ENCODE data around the gene FRY.

DNA sequence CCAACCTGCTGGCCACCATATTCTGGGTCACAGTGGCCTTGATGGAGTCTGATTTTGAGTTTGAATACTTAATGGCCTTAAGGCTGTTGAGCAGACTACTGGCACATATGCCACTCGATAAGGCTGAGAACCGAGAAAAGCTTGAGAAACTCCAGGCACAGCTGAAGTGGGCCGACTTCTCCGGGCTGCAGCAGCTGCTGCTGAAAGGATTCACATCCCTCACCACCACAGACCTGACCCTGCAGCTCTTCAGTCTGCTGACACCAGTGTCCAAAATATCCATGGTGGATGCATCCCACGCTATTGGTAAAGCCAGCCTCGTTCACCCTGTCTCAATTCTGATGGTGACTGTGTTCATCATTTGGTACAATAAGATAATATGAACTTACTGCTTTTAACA, 206.1 kb downstream of the FRY start:
- TF ChIP-seq RAD21 (IDR thresholded peaks at IDR 0.05) (no peak), MAX (IDR thresholded peaks at IDR 0.05) (no peak)
- TF ChIP-seq, protein P1, sequence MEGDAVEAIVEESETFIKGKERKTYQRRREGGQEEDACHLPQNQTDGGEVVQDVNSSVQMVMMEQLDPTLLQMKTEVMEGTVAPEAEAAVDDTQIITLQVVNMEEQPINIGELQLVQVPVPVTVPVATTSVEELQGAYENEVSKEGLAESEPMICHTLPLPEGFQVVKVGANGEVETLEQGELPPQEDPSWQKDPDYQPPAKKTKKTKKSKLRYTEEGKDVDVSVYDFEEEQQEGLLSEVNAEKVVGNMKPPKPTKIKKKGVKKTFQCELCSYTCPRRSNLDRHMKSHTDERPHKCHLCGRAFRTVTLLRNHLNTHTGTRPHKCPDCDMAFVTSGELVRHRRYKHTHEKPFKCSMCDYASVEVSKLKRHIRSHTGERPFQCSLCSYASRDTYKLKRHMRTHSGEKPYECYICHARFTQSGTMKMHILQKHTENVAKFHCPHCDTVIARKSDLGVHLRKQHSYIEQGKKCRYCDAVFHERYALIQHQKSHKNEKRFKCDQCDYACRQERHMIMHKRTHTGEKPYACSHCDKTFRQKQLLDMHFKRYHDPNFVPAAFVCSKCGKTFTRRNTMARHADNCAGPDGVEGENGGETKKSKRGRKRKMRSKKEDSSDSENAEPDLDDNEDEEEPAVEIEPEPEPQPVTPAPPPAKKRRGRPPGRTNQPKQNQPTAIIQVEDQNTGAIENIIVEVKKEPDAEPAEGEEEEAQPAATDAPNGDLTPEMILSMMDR (IDR thresholded peaks at IDR 0.05; ENCODE audit: low read depth, low read length, missing input control), result no peak
